Esophagus muscularis mucosa (tissue), 4 donors: ENCODE results near the gene VTN.

Source experiments
- EP300 ChIP-seq: sonication (generic); formaldehyde crosslinking; IDR thresholded peaks from one replicate; pipeline ENCODE4 v1.6.1; 2017; ENCODE audit warnings: antibody characterized with exemption
- POLR2A ChIP-seq: fragments of 450-650 bp; IDR thresholded peaks from one replicate; pipeline ENCODE4 v1.6.1; 2017; ENCODE audit warnings: antibody characterized with exemption, moderate library complexity, mild to moderate bottlenecking, low read depth
- POLR2AphosphoS5 ChIP-seq, 2 donors: sonication (generic); formaldehyde crosslinking; IDR thresholded peaks; one replicate each; pipeline ENCODE4 v1.6.1; 2017; ENCODE audit warnings: antibody characterized with exemption in 2 of 2
- TF ChIP-seq, protein P1 (sequence below), 3 experiments: fragments of 200-600 bp in 2 of 3; fragments of 450-650 bp in 1 of 3; sonication (generic) in 2 of 3; IDR thresholded peaks; one replicate each; pipeline ENCODE4 v1.5.1; 2017 to 2019; ENCODE audit warnings: antibody characterized with exemption in 3 of 3, mild to moderate bottlenecking in 2 of 3, moderate library complexity in 1 of 3

DNA sequence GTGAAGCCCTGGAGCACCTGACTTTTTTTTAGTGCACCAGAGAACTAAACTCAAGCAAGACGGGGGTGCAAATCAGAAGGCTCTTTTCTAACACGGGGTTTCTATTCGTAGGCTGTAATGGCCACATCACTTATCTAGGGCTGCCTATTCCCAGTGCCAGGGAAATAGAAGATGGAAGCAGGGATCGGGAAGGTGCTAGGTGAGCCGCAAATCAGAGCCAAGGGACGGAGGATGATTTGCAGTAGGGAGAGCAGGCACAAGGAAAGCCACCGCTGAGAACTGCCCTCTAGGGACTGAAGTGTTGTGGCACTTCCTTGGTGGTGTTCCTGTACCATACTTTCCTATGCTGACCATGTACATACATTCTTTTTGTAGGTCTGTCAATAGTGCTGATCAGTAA lies 43.7 kb upstream of the VTN start:
- TF ChIP-seq POLR2AphosphoS5 (IDR thresholded peaks at IDR 0.05) (no peak), POLR2A (no peak), EP300 (no peak)
- TF ChIP-seq, protein P1, sequence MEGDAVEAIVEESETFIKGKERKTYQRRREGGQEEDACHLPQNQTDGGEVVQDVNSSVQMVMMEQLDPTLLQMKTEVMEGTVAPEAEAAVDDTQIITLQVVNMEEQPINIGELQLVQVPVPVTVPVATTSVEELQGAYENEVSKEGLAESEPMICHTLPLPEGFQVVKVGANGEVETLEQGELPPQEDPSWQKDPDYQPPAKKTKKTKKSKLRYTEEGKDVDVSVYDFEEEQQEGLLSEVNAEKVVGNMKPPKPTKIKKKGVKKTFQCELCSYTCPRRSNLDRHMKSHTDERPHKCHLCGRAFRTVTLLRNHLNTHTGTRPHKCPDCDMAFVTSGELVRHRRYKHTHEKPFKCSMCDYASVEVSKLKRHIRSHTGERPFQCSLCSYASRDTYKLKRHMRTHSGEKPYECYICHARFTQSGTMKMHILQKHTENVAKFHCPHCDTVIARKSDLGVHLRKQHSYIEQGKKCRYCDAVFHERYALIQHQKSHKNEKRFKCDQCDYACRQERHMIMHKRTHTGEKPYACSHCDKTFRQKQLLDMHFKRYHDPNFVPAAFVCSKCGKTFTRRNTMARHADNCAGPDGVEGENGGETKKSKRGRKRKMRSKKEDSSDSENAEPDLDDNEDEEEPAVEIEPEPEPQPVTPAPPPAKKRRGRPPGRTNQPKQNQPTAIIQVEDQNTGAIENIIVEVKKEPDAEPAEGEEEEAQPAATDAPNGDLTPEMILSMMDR (IDR thresholded peaks at IDR 0.05), result no peak
